ENCODE data around the gene AVP. TPM values are rescaled to one million over a fixed set of nuclear protein-coding genes. Genes with fewer than 3 reads are reported as not detected.

The AVP gene
- total and polyA plus RNA-seq, 8 donors = not detected

DNA sequence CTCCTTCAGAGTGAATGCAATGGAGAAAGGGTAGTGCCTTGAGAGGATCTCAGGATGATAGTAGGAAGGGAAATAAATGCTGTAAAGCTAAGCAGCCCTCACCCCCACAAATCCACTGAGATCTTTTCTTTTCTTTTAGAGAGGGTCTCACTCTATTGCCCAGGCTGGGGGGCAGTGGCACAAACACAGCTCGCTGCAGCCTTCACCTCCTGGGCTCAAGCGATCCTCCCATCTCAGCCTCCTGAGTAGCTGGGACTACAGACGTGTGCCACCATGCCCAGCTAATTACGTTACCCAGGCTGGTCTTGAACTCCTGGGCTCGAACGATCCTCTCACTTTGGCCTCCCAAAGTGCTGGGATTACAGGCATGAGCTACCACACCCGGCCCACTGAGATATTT, 16.0 kb upstream of the AVP start:
- H3K36me3 ChIP-seq = no peaks in the 10 kb centered on the region
- TF ChIP-seq CTCF (IDR thresholded peaks at IDR 0.05) = no peak
- intact Hi-C loops (cut with DNase I) = no loop called here
- H3K27me3 ChIP-seq = peaks cover 0 to 12% of the 10 kb centered on the region in 2 donors
- H3K4me1 ChIP-seq = peaks cover 0 to 8% of the 10 kb centered on the region in 2 donors
- DNase-seq (no peak), ATAC-seq (no peak)
- no peak overlapping the region for H3K27ac ChIP-seq
- no peak overlapping the region for H3K4me3 ChIP-seq
- H3K9me3 ChIP-seq = no peaks in the 10 kb centered on the region

DNA sequence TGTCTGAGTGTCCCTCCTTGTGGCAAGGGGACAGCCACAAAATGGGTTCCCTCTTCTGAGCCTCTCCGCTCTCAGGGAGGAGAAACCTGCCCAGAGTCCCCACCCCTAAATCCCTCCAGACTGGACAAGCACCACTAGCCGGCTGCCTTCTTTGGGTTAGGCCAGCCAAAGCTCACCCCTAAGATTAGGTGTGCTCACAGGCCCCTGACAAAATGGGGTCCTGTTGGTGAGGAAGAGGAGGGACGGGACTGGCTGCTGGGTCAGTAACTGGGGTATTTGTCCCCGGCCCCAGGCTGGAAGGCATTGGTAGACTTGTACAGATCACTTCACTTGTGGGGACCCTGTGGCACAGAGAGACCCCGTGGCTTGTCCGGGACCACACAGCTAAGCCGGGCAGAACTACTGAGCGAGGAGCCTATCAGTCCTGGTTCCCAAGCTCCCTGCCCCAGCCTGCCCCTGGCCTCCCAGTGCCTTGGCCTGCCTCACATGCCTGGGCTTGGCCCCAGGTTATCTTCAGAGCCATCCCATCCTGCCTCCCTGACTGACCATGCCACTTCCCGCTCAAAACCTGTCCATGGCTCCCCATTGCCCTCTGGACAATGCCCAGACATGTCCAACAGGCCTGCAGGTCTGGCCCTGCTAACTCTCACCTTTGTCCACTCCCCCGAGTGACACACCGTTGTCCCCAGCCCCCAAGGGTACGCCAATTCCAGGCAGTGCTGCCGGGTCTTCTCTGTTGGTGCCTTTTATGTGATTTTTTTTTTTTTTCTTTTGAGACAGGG, 10.5 kb upstream of the AVP start:
- Histone ChIP-seq H3K27me3 (peaks cover 25 to 66% of the 10 kb centered on the region in 2 donors), H3K36me3 (no peaks in the 10 kb centered on the region), H3K4me1 (peaks cover 0 to 20% of the 10 kb centered on the region in 2 donors), H3K9me3 (no peaks in the 10 kb centered on the region), H3K27ac (no peak overlapping the region), H3K4me3 (no peak overlapping the region)
- TF ChIP-seq CTCF (IDR thresholded peaks at IDR 0.05) = no peak
- intact Hi-C loops (cut with DNase I) = no loop called here
- DNase-seq = no peak
- no peak for ATAC-seq

DNA sequence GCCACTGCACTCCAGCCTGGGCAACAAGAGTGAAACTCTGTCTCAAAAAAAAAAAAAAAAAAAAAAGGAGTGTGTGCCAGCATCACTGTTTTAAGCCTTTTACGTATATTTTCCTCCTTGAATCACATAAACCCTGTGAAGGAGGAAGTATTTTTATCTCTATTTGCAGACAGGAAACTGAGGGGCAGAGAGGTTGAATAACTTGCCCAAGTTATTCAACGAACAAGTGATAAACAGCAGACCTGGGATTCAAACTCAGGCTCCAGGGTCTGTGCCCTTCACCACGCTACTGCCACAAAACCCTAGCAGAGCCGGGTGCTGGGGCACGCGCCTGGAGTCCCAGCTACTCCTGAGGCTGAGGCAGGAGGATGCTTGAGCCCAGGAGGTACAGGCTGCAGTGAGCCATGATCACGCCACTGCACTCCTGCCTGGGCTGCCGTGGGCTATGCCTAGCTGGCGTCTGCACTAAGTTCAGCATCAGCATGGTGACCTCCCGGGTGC, 9.4 kb upstream of the AVP start:
- TF ChIP-seq CTCF (IDR thresholded peaks at IDR 0.05) = no peak
- Histone ChIP-seq H3K4me1 (peaks cover 0 to 20% of the 10 kb centered on the region in 2 donors), H3K27me3 (peaks cover 25 to 66% of the 10 kb centered on the region in 2 donors), H3K36me3 (no peaks in the 10 kb centered on the region), H3K4me3 (no peak overlapping the region), H3K27ac (no peak overlapping the region), H3K9me3 (no peaks in the 10 kb centered on the region)
- DNase-seq (no peak), ATAC-seq (no peak)
- intact Hi-C loops (cut with DNase I) = no loop called here

DNA sequence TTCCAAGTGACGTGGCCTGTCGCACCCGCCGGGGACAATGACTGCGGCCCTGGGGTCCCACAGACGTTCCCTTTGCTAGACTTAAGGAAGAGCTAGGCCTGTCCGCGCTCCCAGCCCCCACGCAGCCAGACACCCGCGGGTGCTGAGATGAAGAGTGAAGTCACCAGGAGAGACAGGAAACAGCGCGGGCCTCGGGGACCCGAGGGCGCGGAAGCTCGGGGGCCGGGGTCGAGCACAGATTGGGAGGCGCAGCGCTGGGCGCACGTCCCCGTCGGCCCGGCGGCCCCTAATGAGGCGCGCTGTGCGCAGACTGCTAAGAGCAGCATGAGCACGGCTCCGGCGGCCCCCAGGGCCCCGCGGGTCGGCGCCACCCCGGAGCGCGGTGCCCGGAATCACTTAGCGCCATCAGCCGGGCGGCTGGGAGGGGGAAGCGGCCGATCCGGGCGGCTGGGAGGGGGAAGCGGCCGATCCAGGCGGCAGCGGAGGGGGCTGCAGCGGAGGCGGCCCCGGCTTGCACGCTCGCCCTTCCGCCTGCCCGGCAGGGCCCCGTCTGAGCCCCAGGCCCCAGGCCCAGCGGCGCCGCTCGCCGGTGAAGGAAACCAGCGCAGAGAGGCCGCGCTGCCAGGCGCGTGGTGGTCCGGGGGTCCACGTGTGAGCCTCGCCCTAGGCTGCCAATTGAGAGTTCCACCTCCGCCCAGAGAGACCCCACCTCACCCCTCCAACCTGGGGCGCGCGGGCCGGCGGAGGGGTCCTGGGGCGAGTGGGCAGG, 8.3 kb upstream of the AVP start:
- ATAC-seq = peak; percentile 57
- no peak for TF ChIP-seq CTCF (IDR thresholded peaks at IDR 0.05)
- intact Hi-C loops (cut with DNase I) = no loop called here

DNA sequence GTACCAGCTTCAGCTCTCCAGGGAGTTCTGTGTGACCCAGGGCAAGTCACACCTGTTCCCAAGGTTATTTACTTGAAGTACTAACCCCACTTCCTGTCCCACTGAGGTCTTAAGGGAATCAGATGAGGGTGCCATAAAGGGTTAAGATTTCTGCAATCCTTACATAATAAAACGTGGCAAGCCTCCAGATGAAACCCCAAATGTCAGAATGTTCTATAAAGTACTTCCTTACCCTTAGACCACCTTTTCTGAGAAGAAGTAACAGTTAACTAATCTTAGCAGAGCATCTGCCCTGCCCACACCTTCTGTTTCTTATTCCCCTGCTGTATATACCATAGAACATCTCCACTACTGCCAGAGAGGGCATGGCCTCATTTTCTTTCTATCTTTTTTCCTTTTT, 6.0 kb upstream of the AVP start:
- H3K9me3 ChIP-seq = no peaks in the 10 kb centered on the region
- no peaks in the 10 kb centered on the region for H3K36me3 ChIP-seq
- DNase-seq = no peak
- no peak overlapping the region for H3K27ac ChIP-seq
- intact Hi-C loops (cut with DNase I) = no loop called here
- H3K4me1 ChIP-seq = peaks cover 0 to 20% of the 10 kb centered on the region in 2 donors
- H3K4me3 ChIP-seq = no peak overlapping the region
- H3K27me3 ChIP-seq = peaks cover 25 to 69% of the 10 kb centered on the region in 2 donors
- TF ChIP-seq CTCF (IDR thresholded peaks at IDR 0.05) = no peak
- ATAC-seq = no peak

More for the DNA sequence above, 8.3 kb upstream of the AVP start:
- H3K9me3 ChIP-seq = no peaks in the 10 kb centered on the region
- H3K27me3 ChIP-seq = peaks cover 25 to 68% of the 10 kb centered on the region in 2 donors
- no peak overlapping the region for H3K27ac ChIP-seq
- H3K4me3 ChIP-seq = peak overlapping the region; percentile 14 to 17
- H3K4me1 ChIP-seq = peaks cover 0 to 20% of the 10 kb centered on the region in 2 donors
- H3K36me3 ChIP-seq = no peaks in the 10 kb centered on the region
- DNase-seq = peak in 2 of 4 donors; percentile 37 to 54

Measured in left lung (tissue), 10 donors.